Ishikawa (cell line): ENCODE measurements around the gene TPSAB1.

Source experiments
- CEBPB ChIP-seq: IDR thresholded peaks from 2 replicates; pipeline ENCODE4 v1.6.1; 2012
- CREB1 ChIP-seq: IDR thresholded peaks from 2 replicates; pipeline ENCODE4 v1.6.1; 2012; ENCODE audit warnings: low read depth
- EP300 ChIP-seq: IDR thresholded peaks from 2 replicates; pipeline ENCODE4 v1.6.1; 2012; ENCODE audit warnings: borderline replicate concordance
- NFIC ChIP-seq: IDR thresholded peaks from 2 replicates; pipeline ENCODE4 v1.6.1; 2012
- TAF1 ChIP-seq: IDR thresholded peaks from 2 replicates; pipeline ENCODE4 v1.6.1; 2012; ENCODE audit warnings: low read depth, mild to moderate bottlenecking
- ZBTB7A ChIP-seq: IDR thresholded peaks from 2 replicates; pipeline ENCODE4 v1.6.1; 2012; ENCODE audit warnings: low read depth

DNA sequence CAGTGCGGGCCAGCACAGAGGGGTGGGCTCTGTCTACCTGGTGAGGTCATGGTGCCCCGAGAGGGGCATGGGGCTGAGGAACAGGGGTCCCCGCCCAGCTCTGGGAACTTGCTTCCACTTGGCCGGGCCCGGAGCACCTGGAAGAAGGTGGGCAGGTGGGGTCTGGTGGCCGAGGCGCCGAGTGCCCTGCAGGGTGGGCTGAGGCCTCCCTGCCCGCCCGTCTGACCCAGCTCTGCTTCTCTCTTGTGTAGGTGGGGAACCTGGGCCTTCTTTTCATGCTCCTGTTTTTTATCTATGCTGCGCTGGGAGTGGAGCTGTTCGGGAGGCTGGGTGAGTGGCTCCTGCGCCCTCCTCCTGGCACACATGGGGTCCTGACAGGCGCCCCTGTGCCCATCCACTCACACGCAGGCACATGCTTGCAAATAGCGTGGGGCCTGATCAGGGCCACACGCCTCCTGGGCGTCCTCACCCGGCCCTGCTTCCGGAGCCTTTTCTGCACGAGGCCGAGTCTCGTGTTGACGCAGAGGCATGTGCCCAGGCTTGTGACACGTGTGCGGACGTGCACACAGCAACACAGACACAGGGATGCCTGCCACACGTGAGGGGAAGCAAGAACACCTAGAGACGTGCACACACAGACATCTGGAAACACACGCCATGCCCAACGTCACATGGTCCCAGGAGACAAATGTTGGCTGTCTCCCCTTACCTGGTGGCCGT is 23.7 kb upstream of the TPSAB1 start:
- no peak for TF ChIP-seq CREB1
- no peak for TF ChIP-seq CEBPB
- TF ChIP-seq EP300: no peak
- TF ChIP-seq NFIC: no peak
- no peak for TF ChIP-seq TAF1
- TF ChIP-seq ZBTB7A: no peak
